Measurements from ENCODE around the gene MLXIPL. TPM values are rescaled to one million over a fixed set of nuclear protein-coding genes. Genes with fewer than 3 reads are reported as not detected.

MLXIPL gene
- total and polyA plus RNA-seq, 2 of the 8 experiments (the other 6 are each of a cell fraction or from before 2014, with no cell fraction given) = 9.4 to 10.6 TPM

- TF ChIP-seq, protein P1, sequence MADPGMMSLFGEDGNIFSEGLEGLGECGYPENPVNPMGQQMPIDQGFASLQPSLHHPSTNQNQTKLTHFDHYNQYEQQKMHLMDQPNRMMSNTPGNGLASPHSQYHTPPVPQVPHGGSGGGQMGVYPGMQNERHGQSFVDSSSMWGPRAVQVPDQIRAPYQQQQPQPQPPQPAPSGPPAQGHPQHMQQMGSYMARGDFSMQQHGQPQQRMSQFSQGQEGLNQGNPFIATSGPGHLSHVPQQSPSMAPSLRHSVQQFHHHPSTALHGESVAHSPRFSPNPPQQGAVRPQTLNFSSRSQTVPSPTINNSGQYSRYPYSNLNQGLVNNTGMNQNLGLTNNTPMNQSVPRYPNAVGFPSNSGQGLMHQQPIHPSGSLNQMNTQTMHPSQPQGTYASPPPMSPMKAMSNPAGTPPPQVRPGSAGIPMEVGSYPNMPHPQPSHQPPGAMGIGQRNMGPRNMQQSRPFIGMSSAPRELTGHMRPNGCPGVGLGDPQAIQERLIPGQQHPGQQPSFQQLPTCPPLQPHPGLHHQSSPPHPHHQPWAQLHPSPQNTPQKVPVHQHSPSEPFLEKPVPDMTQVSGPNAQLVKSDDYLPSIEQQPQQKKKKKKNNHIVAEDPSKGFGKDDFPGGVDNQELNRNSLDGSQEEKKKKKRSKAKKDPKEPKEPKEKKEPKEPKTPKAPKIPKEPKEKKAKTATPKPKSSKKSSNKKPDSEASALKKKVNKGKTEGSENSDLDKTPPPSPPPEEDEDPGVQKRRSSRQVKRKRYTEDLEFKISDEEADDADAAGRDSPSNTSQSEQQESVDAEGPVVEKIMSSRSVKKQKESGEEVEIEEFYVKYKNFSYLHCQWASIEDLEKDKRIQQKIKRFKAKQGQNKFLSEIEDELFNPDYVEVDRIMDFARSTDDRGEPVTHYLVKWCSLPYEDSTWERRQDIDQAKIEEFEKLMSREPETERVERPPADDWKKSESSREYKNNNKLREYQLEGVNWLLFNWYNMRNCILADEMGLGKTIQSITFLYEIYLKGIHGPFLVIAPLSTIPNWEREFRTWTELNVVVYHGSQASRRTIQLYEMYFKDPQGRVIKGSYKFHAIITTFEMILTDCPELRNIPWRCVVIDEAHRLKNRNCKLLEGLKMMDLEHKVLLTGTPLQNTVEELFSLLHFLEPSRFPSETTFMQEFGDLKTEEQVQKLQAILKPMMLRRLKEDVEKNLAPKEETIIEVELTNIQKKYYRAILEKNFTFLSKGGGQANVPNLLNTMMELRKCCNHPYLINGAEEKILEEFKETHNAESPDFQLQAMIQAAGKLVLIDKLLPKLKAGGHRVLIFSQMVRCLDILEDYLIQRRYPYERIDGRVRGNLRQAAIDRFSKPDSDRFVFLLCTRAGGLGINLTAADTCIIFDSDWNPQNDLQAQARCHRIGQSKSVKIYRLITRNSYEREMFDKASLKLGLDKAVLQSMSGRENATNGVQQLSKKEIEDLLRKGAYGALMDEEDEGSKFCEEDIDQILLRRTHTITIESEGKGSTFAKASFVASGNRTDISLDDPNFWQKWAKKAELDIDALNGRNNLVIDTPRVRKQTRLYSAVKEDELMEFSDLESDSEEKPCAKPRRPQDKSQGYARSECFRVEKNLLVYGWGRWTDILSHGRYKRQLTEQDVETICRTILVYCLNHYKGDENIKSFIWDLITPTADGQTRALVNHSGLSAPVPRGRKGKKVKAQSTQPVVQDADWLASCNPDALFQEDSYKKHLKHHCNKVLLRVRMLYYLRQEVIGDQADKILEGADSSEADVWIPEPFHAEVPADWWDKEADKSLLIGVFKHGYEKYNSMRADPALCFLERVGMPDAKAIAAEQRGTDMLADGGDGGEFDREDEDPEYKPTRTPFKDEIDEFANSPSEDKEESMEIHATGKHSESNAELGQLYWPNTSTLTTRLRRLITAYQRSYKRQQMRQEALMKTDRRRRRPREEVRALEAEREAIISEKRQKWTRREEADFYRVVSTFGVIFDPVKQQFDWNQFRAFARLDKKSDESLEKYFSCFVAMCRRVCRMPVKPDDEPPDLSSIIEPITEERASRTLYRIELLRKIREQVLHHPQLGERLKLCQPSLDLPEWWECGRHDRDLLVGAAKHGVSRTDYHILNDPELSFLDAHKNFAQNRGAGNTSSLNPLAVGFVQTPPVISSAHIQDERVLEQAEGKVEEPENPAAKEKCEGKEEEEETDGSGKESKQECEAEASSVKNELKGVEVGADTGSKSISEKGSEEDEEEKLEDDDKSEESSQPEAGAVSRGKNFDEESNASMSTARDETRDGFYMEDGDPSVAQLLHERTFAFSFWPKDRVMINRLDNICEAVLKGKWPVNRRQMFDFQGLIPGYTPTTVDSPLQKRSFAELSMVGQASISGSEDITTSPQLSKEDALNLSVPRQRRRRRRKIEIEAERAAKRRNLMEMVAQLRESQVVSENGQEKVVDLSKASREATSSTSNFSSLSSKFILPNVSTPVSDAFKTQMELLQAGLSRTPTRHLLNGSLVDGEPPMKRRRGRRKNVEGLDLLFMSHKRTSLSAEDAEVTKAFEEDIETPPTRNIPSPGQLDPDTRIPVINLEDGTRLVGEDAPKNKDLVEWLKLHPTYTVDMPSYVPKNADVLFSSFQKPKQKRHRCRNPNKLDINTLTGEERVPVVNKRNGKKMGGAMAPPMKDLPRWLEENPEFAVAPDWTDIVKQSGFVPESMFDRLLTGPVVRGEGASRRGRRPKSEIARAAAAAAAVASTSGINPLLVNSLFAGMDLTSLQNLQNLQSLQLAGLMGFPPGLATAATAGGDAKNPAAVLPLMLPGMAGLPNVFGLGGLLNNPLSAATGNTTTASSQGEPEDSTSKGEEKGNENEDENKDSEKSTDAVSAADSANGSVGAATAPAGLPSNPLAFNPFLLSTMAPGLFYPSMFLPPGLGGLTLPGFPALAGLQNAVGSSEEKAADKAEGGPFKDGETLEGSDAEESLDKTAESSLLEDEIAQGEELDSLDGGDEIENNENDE (IDR thresholded peaks at IDR 0.05; ENCODE audit: insufficient replicate concordance, low read length) = no peak
- no peak for TF ChIP-seq YY1 (IDR thresholded peaks at IDR 0.05; ENCODE audit: low read depth, low read length)
- TF ChIP-seq SUZ12 (IDR thresholded peaks at IDR 0.05; ENCODE audit: low read length) = no peak
- no peak for TF ChIP-seq MAX (IDR thresholded peaks at IDR 0.05)
- TF ChIP-seq USF2 (IDR thresholded peaks at IDR 0.05; ENCODE audit: low read length) = no peak
- TF ChIP-seq RFX5 (IDR thresholded peaks at IDR 0.05; ENCODE audit: borderline replicate concordance, low read depth, low read length) = no peak
- TF ChIP-seq RAD21 (IDR thresholded peaks at IDR 0.05 in 1 of 2, conservative IDR thresholded peaks at IDR 0.05 in 1 of 2; ENCODE audit: low read depth in 2 of 2, low read length in 2 of 2) = peak; percentile 49 to 60
- no peak for TF ChIP-seq EZH2 (IDR thresholded peaks at IDR 0.05; ENCODE audit: low read depth, low read length, severe bottlenecking)
- TF ChIP-seq CHD2 (IDR thresholded peaks at IDR 0.05; ENCODE audit: low read length) = no peak
These were observed 11.6 kb downstream of the MLXIPL start (continued) for GRCh38 chr7:73612598-73613269.
